ENCODE data around the gene DGKI.

- TF ChIP-seq POLR2A (IDR thresholded peaks at IDR 0.05) (no peak), CTCF (IDR thresholded peaks at IDR 0.05 in 4 of 5, conservative IDR thresholded peaks at IDR 0.05 in 1 of 5) (no peak)
Measured at GRCh38 chr7:137546671-137547070, 300.1 kb downstream of the DGKI start.
